PC-9 (cell line): ENCODE measurements around the gene RORB.

Experiments used
- CTCF ChIP-seq: fragments of 200-600 bp; sonication (generic); conservative IDR thresholded peaks from 2 replicates; pipeline ENCODE4 v1.6.1; 2017; ENCODE audit warnings: mixed run types, antibody characterized with exemption, mild to moderate bottlenecking, moderate library complexity
- EZH2 ChIP-seq: fragments of 200-600 bp; sonication (generic); IDR thresholded peaks from 2 replicates; pipeline ENCODE4 v1.8.0; 2017; ENCODE audit warnings: antibody characterized with exemption, low read depth

DNA sequence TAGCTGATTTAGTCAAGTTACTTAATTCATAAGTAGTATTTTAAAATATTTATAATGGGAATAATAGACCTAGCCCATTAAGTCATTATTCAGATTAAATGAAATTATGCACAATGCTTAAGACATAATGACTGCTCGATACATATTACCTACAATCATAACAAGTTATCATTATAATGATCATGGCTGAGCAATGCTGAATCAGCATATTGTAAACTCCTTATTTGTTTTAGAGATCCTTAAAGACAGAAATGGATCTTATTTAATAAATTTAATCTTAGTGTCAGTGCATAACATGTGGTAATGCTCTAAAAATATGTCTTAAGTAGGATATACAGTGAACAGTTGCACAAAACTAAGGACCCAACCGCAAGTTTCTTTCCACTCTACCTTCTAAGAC is 221.6 kb downstream of the RORB start:
- no peak for TF ChIP-seq CTCF
- no peak for TF ChIP-seq EZH2
